ENCODE data around the gene DNAH14.
"Not testable (repeated sequence)": the region's sequence is repeated elsewhere in the genome, so short reads cannot be mapped to it uniquely, and the experiment has no call there.

DNAH14 gene

DNA sequence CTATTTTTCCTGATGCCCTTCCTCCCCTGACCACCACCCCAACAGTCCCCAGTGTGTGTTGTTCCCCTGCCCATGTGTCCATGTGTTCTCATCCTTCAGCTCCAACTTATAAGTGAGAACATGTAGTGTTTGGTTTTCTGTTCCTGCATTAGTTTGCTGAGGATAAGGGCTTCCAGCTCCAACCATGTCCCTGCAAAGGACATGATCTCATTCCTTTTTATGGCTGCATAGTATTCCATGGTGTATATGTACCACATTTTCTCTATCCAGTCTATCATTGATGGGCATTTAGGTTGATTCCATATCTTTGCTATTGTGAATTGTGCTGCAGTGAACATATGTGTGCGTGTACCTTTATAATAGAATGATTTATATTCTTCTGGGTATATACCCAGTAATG lies 303.5 kb downstream of the DNAH14 start:
- POLR2A ChIA-PET; H3K4me3 ChIP-seq (ENCODE audit: low read depth, low read length); H3K36me3 ChIP-seq (ENCODE audit: control insufficient read depth in 2 of 2, insufficient read depth in 1 of 2, low read length in 2 of 2); H3K9me3 ChIP-seq (ENCODE audit: control insufficient read depth, insufficient read depth, low read depth, low read length); H3K4me1 ChIP-seq (ENCODE audit: control insufficient read depth, insufficient read depth, low read length); H3K27ac ChIP-seq (ENCODE audit: extremely low read depth, low read depth, low read length): not testable (repeated sequence)
- CTCF ChIA-PET, result interaction anchor here (0.6 to 0.7 kb wide), 2 partner anchors 91 to 719 kb away, joined by 3 read pairs; no protein-coding TSS in a partner anchor
- peak; percentile 94 for TF ChIP-seq ZNF146 (tag by site-specific recombination; IDR thresholded peaks at IDR 0.05)
- TF ChIP-seq, protein P1, sequence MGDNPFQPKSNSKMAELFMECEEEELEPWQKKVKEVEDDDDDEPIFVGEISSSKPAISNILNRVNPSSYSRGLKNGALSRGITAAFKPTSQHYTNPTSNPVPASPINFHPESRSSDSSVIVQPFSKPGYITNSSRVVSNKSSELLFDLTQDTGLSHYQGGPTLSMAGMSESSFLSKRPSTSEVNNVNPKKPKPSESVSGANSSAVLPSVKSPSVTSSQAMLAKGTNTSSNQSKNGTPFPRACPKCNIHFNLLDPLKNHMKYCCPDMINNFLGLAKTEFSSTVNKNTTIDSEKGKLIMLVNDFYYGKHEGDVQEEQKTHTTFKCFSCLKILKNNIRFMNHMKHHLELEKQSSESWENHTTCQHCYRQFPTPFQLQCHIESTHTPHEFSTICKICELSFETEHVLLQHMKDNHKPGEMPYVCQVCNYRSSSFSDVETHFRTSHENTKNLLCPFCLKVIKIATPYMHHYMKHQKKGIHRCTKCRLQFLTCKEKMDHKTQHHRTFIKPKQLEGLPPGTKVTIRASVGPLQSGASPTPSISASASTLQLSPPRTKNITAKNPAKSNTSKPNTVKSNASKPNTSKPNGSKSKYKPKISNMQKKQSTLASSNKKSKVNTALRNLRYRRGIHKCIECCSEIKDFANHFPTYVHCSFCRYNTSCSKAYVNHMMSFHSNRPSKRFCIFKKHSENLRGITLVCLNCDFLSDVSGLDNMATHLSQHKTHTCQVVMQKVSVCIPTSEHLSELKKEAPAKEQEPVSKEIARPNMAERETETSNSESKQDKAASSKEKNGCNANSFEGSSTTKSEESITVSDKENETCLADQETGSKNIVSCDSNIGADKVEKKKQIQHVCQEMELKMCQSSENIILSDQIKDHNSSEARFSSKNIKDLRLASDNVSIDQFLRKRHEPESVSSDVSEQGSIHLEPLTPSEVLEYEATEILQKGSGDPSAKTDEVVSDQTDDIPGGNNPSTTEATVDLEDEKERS (tag by site-specific recombination; IDR thresholded peaks at IDR 0.05), result 0 out of 2 replicates have a peak, but pooled peaks have one; percentile 87

DNA sequence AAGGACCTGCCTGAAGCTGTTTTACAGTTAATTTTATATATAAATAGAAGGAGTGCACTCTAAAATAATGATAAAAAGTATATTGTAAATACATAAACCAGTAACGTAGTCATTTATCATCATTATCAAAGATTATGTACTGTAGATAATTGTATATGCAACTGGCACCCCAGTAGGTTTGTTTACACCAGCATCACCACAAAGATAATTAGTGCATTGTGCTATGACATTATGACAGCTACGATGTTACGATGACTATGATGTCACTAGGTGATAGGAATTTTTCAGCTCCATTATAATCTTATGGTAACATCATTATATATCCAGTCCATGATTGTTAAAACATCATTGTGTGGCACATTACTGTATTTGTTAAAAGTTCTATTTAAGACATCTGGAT lies 313.1 kb downstream of the DNAH14 start:
- Histone ChIP-seq H3K4me3 (ENCODE audit: low read depth, low read length) (no peak overlapping the region), H3K36me3 (ENCODE audit: control insufficient read depth in 2 of 2, insufficient read depth in 1 of 2, low read length in 2 of 2) (no peaks in the 10 kb centered on the region), H3K4me1 (ENCODE audit: control insufficient read depth, insufficient read depth, low read length) (no peaks in the 10 kb centered on the region), H3K9me3 (ENCODE audit: control insufficient read depth, insufficient read depth, low read depth, low read length) (no peaks in the 10 kb centered on the region), H3K27ac (ENCODE audit: extremely low read depth, low read depth, low read length) (no peak overlapping the region)
- CTCF ChIA-PET, result no interaction called here
- TF ChIP-seq ZNF132 (tag by site-specific recombination; IDR thresholded peaks at IDR 0.05; ENCODE audit: borderline replicate concordance) (0 out of 2 replicates have a peak, but pooled peaks have one; percentile 19), ZNF629 (tag by site-specific recombination; IDR thresholded peaks at IDR 0.05) (peak; percentile 60), ZNF843 (tag by site-specific recombination; IDR thresholded peaks at IDR 0.05) (0 out of 2 replicates have a peak, but pooled peaks have one; percentile 20), ZNF184 (tag by site-specific recombination; IDR thresholded peaks at IDR 0.05) (no peak), ZBTB21 (tag by site-specific recombination; IDR thresholded peaks at IDR 0.05) (peak; percentile 73; the same call in 1 of the 2 replicates), SP7 (tag by site-specific recombination; IDR thresholded peaks at IDR 0.05) (peak; percentile 89), ZNF214 (tag by site-specific recombination; IDR thresholded peaks at IDR 0.05; ENCODE audit: borderline replicate concordance) (no peak), BCL11B (tag by site-specific recombination; IDR thresholded peaks at IDR 0.05; ENCODE audit: low read depth) (no peak), OSR2 (tag by site-specific recombination; IDR thresholded peaks at IDR 0.05) (no peak), PRDM1 (tag by site-specific recombination; IDR thresholded peaks at IDR 0.05) (no peak), ZNF248 (tag by site-specific recombination; IDR thresholded peaks at IDR 0.05) (no peak)
- TF ChIP-seq, protein P2, sequence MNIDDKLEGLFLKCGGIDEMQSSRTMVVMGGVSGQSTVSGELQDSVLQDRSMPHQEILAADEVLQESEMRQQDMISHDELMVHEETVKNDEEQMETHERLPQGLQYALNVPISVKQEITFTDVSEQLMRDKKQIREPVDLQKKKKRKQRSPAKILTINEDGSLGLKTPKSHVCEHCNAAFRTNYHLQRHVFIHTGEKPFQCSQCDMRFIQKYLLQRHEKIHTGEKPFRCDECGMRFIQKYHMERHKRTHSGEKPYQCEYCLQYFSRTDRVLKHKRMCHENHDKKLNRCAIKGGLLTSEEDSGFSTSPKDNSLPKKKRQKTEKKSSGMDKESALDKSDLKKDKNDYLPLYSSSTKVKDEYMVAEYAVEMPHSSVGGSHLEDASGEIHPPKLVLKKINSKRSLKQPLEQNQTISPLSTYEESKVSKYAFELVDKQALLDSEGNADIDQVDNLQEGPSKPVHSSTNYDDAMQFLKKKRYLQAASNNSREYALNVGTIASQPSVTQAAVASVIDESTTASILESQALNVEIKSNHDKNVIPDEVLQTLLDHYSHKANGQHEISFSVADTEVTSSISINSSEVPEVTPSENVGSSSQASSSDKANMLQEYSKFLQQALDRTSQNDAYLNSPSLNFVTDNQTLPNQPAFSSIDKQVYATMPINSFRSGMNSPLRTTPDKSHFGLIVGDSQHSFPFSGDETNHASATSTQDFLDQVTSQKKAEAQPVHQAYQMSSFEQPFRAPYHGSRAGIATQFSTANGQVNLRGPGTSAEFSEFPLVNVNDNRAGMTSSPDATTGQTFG (tag by site-specific recombination; IDR thresholded peaks at IDR 0.05; ENCODE audit: borderline replicate concordance), result no peak
- TF ChIP-seq, protein P3, sequence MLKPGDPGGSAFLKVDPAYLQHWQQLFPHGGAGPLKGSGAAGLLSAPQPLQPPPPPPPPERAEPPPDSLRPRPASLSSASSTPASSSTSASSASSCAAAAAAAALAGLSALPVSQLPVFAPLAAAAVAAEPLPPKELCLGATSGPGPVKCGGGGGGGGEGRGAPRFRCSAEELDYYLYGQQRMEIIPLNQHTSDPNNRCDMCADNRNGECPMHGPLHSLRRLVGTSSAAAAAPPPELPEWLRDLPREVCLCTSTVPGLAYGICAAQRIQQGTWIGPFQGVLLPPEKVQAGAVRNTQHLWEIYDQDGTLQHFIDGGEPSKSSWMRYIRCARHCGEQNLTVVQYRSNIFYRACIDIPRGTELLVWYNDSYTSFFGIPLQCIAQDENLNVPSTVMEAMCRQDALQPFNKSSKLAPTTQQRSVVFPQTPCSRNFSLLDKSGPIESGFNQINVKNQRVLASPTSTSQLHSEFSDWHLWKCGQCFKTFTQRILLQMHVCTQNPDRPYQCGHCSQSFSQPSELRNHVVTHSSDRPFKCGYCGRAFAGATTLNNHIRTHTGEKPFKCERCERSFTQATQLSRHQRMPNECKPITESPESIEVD (tag by site-specific recombination; IDR thresholded peaks at IDR 0.05), result peak; percentile 46; the same call in 1 of the 2 replicates
- TF ChIP-seq, protein P4, sequence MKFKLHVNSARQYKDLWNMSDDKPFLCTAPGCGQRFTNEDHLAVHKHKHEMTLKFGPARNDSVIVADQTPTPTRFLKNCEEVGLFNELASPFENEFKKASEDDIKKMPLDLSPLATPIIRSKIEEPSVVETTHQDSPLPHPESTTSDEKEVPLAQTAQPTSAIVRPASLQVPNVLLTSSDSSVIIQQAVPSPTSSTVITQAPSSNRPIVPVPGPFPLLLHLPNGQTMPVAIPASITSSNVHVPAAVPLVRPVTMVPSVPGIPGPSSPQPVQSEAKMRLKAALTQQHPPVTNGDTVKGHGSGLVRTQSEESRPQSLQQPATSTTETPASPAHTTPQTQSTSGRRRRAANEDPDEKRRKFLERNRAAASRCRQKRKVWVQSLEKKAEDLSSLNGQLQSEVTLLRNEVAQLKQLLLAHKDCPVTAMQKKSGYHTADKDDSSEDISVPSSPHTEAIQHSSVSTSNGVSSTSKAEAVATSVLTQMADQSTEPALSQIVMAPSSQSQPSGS (tag by site-specific recombination; IDR thresholded peaks at IDR 0.05; ENCODE audit: low read depth), result peak; percentile 73; the same call in 1 of the 2 replicates
- TF ChIP-seq, protein P5, sequence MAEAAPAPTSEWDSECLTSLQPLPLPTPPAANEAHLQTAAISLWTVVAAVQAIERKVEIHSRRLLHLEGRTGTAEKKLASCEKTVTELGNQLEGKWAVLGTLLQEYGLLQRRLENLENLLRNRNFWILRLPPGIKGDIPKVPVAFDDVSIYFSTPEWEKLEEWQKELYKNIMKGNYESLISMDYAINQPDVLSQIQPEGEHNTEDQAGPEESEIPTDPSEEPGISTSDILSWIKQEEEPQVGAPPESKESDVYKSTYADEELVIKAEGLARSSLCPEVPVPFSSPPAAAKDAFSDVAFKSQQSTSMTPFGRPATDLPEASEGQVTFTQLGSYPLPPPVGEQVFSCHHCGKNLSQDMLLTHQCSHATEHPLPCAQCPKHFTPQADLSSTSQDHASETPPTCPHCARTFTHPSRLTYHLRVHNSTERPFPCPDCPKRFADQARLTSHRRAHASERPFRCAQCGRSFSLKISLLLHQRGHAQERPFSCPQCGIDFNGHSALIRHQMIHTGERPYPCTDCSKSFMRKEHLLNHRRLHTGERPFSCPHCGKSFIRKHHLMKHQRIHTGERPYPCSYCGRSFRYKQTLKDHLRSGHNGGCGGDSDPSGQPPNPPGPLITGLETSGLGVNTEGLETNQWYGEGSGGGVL (tag by site-specific recombination; IDR thresholded peaks at IDR 0.05), result 0 out of 2 replicates have a peak, but pooled peaks have one; percentile 17
- TF ChIP-seq, protein P6, sequence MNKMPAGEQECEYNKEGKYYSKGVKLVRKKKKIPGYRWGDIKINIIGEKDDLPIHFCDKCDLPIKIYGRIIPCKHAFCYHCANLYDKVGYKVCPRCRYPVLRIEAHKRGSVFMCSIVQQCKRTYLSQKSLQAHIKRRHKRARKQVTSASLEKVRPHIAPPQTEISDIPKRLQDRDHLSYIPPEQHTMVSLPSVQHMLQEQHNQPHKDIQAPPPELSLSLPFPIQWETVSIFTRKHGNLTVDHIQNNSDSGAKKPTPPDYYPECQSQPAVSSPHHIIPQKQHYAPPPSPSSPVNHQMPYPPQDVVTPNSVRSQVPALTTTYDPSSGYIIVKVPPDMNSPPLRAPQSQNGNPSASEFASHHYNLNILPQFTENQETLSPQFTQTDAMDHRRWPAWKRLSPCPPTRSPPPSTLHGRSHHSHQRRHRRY (tag by site-specific recombination; IDR thresholded peaks at IDR 0.05), result no peak
- POLR2A ChIA-PET, result no interaction called here
